Body of pancreas (tissue), 4 donors: ENCODE data around the gene NUP210L. TPM values are rescaled to one million over a fixed set of nuclear protein-coding genes. Genes with fewer than 3 reads are reported as not detected.
"Not testable (repeated sequence)": the region's sequence is repeated elsewhere in the genome, so short reads cannot be mapped to it uniquely, and the experiment has no call there.

Experiments used
- ATAC-seq: fragments of 150-250 bp; one replicate; pipeline ENCODE4 v1.9.1; 2016
- DNase-seq, 4 donors: peaks; one replicate each; pipeline ENCODE4 v3.0.0-alpha.2; 2019
- H3K27ac ChIP-seq, 4 donors: fragments of 200-600 bp; sonication (generic); 1 replicate in 3 of 4; 2 replicates in 1 of 4; pipeline versions ENCODE4 v1.5.1 to v1.6.1; 2016 to 2019; ENCODE audit warnings: mild to moderate bottlenecking in 1 of 4, mixed read lengths in 1 of 4, moderate library complexity in 1 of 4
- H3K27me3 ChIP-seq, 2 donors: fragments of 200-600 bp; sonication (generic); one replicate each; pipeline ENCODE4 v1.6.0; 2016; ENCODE audit warnings: mild to moderate bottlenecking in 1 of 2
- H3K36me3 ChIP-seq, 2 donors: fragments of 200-600 bp; sonication (generic); replicated peaks in 1 of 2; 2 replicates each; pipeline ENCODE4 v1.5.1; 2016; ENCODE audit warnings: low read depth in 2 of 2; ENCODE audit not compliant: insufficient read depth in 1 of 2
- H3K4me1 ChIP-seq: fragments of 200-600 bp; sonication (generic); one replicate; pipeline ENCODE4 v1.6.0; 2016
- H3K4me3 ChIP-seq, 2 donors: fragments of 200-600 bp; sonication (generic); 1 replicate in 1 of 2; 2 replicates in 1 of 2; pipeline ENCODE4 v1.5.1; 2016 to 2019
- H3K9me3 ChIP-seq, 3 donors: fragments of 200-600 bp; sonication (generic); 1 replicate in 2 of 3; 2 replicates in 1 of 3; pipeline ENCODE4 v1.5.1; 2016
- CTCF ChIP-seq, 7 experiments: fragments of 450-650 bp in 4 of 7; fragments of 200-600 bp in 3 of 7; sonication (generic) in 3 of 7; IDR thresholded peaks; one replicate each; pipeline ENCODE4 v1.5.1; 2016 to 2019; ENCODE audit warnings: antibody characterized with exemption in 7 of 7
- POLR2A ChIP-seq, 3 donors: fragments of 450-650 bp; IDR thresholded peaks; one replicate each; pipeline ENCODE4 v1.6.1; 2016; ENCODE audit warnings: antibody characterized with exemption in 3 of 3, mild to moderate bottlenecking in 2 of 3
- WGBS, 2 donors: methylation state at CpG; one replicate each; pipeline ENCODE4 v1.1.5; 2017; 5-methylcytosine and 5-hydroxymethylcytosine counted together
- intact Hi-C: fragments of 100-400 bp; cut with DNase I; formaldehyde crosslinking; loops from one replicate; pipeline ENCODE4 v1.15.1; 2023
- total RNA-seq, 2 donors: library from RNA; depleted of rRNA; stranded (reverse); fragments of >200 nt; gene quantifications; one replicate each; pipeline ENCODE4 v1.1.0, GENCODE V29; 2016

Gene NUP210L
- total RNA-seq, 2 donors from 2014 or later = not detected

DNA sequence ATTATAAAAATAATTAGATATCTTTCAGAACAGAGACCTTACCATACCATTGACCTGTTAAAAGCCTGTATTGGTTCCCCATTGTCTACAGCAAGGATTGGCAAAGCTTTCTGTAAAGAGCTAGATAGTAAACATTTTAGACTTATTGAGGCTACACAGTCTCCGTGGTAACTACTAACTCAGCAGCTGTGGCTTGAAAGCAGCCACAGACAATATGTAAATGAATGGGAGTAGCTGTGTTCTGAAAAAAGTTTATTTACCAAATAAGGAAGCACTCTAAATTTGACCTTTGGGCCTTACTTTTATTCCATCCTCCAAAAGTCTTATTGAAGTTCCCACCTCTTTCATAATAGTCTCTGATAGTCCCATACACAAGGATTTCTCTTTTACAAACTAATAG is 39.7 kb downstream of the NUP210L start:
- Histone ChIP-seq H3K4me3 (no peak overlapping the region), H3K36me3 (no peaks in the 10 kb centered on the region), H3K9me3 (no peaks in the 10 kb centered on the region), H3K27me3 (no peaks in the 10 kb centered on the region), H3K4me1 (no peaks in the 10 kb centered on the region), H3K27ac (no peak overlapping the region)
- DNase-seq = no peak
- ATAC-seq = no peak
- intact Hi-C loops = no loop called here
- WGBS, 2 donors = 38 to 43% methylated on average over 1 of the region's 1 CpG
- TF ChIP-seq POLR2A (IDR thresholded peaks at IDR 0.05) = no peak
- TF ChIP-seq CTCF (IDR thresholded peaks at IDR 0.05) = no peak

DNA sequence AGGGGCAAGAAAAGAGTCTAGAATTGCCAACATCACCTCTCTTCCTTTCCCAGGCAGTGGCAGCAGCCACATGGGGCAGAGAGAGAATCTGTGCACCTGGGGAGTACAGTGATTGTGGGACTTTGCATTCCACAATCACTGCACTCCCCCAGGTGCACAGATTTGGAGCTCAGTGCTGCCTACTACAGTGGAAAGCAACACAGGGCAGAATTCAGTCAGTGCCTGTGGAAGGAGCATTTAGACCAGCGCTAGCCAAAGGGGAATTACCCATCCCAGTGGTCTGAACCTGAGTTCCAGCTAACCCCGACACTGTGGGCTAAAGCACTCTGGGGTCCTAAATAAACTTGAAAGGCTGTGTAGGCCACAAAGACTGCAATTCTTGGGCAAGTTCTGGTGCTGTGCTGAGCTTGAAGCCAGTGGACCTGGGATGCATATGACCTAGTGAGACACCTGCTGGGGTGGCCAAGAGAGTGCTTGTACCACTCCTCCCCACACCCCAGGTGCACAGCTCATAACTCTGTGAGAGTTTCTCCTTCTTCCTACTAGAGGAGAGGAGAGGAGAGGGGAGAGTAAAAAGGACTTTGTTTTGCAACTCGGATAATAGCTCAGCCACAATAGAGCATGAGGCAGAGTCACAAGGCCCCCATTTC is 50.3 kb downstream of the NUP210L start:
- no peaks in the 10 kb centered on the region for H3K27me3 ChIP-seq
- WGBS, 2 donors = 58 to 60% methylated on average over 3 of the region's 3 CpGs
- H3K36me3 ChIP-seq = no peaks in the 10 kb centered on the region
- ATAC-seq (no peak), DNase-seq (no peak)
- TF ChIP-seq CTCF (IDR thresholded peaks at IDR 0.05) (no peak), POLR2A (IDR thresholded peaks at IDR 0.05) (no peak)
- no peak overlapping the region for H3K27ac ChIP-seq
- intact Hi-C loops = no loop called here
- no peaks in the 10 kb centered on the region for H3K4me1 ChIP-seq
- no peaks in the 10 kb centered on the region for H3K9me3 ChIP-seq
- H3K4me3 ChIP-seq = no peak overlapping the region

- H3K4me1 ChIP-seq, ATAC-seq, H3K27me3 ChIP-seq, H3K27ac ChIP-seq, H3K4me3 ChIP-seq, intact Hi-C loops, H3K9me3 ChIP-seq, DNase-seq, H3K36me3 ChIP-seq: not testable (repeated sequence)
- WGBS, 2 donors = 85 to 87% methylated on average over 5 of the region's 5 CpGs
Measured at GRCh38 chr1:154100141-154100540, 54.7 kb downstream of the NUP210L start.

- intact Hi-C loops = no loop called here
- no peaks in the 10 kb centered on the region for H3K27me3 ChIP-seq
- 69% methylated on average over 2 of the region's 2 CpGs; no CpG with 5 or more reads in 1 of the 2 donors for WGBS, 2 donors
- no peaks in the 10 kb centered on the region for H3K9me3 ChIP-seq
- no peaks in the 10 kb centered on the region for H3K36me3 ChIP-seq
- H3K27ac ChIP-seq = no peak overlapping the region
- ATAC-seq (no peak), DNase-seq (no peak)
- no peaks in the 10 kb centered on the region for H3K4me1 ChIP-seq
- TF ChIP-seq CTCF (IDR thresholded peaks at IDR 0.05) (no peak), POLR2A (IDR thresholded peaks at IDR 0.05) (no peak)
- H3K4me3 ChIP-seq = no peak overlapping the region
Measured at GRCh38 chr1:154097873-154098272, 57.0 kb downstream of the NUP210L start.

GRCh38 chr1:154095456-154096060 is 59.3 kb downstream of the NUP210L start:
- Histone ChIP-seq H3K4me3 (no peak overlapping the region), H3K27ac (no peak overlapping the region), H3K9me3 (no peaks in the 10 kb centered on the region), H3K27me3 (no peaks in the 10 kb centered on the region), H3K36me3 (no peaks in the 10 kb centered on the region), H3K4me1 (no peaks in the 10 kb centered on the region)
- intact Hi-C loops = no loop called here
- DNase-seq (no peak), ATAC-seq (no peak)
- WGBS, 2 donors = 46 to 61% methylated on average over 2 of the region's 2 CpGs
- no peak for TF ChIP-seq CTCF (IDR thresholded peaks at IDR 0.05)
- TF ChIP-seq POLR2A (IDR thresholded peaks at IDR 0.05) = no peak
